Endothelial cell (in vitro differentiated cells): Measurements from ENCODE around the gene TPSAB1. TPM values are rescaled to one million over a fixed set of nuclear protein-coding genes. Genes with fewer than 3 reads are reported as not detected.
"Not testable (repeated sequence)": the region's sequence is repeated elsewhere in the genome, so short reads cannot be mapped to it uniquely, and the experiment has no call there.

Experiments
- DNase-seq: peaks from one replicate; pipeline ENCODE4 v3.0.0; 2021; ENCODE audit warnings: low spot score
- H3K27ac Mint-ChIP-seq: one replicate; pipeline ENCODE4 v1.8.0; 2021; ENCODE audit warnings: mixed read lengths, inconsistent platforms; ENCODE audit not compliant: unreplicated experiment
- H3K27me3 Mint-ChIP-seq: one replicate; pipeline ENCODE4 v1.8.0; 2021; ENCODE audit warnings: mild to moderate bottlenecking, moderate library complexity, mixed read lengths, inconsistent platforms; ENCODE audit not compliant: unreplicated experiment
- H3K36me3 Mint-ChIP-seq: one replicate; pipeline ENCODE4 v1.8.0; 2021; ENCODE audit warnings: mild to moderate bottlenecking, low read depth, mixed read lengths, inconsistent platforms; ENCODE audit not compliant: unreplicated experiment
- H3K4me1 Mint-ChIP-seq: one replicate; pipeline ENCODE4 v1.8.0; 2021; ENCODE audit warnings: mild to moderate bottlenecking, mixed read lengths, inconsistent platforms; ENCODE audit not compliant: unreplicated experiment
- H3K4me3 Mint-ChIP-seq: one replicate; pipeline ENCODE4 v1.8.0; 2021; ENCODE audit warnings: mild to moderate bottlenecking, mixed read lengths, inconsistent platforms; ENCODE audit not compliant: unreplicated experiment
- H3K9me3 Mint-ChIP-seq: one replicate; pipeline ENCODE4 v1.8.0; 2021; ENCODE audit warnings: mixed read lengths, inconsistent platforms; ENCODE audit not compliant: unreplicated experiment
- long read RNA-seq: library from polyadenylated mRNA; unstranded; transcript quantifications from one replicate; pipeline ENCODE4 v2.0.0, GENCODE V29; 2020; ENCODE audit not compliant: unreplicated experiment
- total RNA-seq: library from RNA; stranded (reverse); fragmentation: NEBNext Ultra II Directional; extraction: Animal tissue kit (Norgen Biotek cat#: 25700); gene quantifications from one replicate; pipeline ENCODE4 v1.2.1, GENCODE V29; 2021; ENCODE audit not compliant: unreplicated experiment
- TF ChIP-seq, protein P1 (sequence below): fragments of 200-600 bp; sonication (generic); IDR thresholded peaks from one replicate; pipeline ENCODE4 v1.5.0; 2021; ENCODE audit warnings: antibody characterized with exemption; ENCODE audit not compliant: unreplicated experiment

TPSAB1 gene
- total RNA-seq, result not detected
- long read RNA-seq, result 0 reads

DNA sequence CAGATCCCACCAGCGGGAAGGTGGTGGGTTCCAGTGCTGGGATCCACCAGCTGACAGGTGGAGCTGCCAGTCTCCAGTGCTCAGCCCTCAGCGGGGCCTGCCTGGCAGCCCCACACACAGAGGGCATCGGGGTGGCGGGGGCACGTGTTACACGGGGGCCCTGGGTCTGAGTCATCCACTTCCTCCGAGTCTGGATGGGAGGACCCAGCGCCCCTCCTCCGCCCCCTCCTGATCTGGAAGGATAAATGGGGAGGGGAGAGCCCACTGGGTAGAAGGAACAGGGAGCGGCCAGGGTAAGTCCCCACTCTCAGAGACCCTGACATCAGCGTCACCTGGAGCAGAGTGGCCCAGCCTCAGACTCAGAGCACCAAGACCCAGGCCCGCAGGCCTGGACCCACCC lies at the start of gene TPSAB1:
Gene TPSAB1, plus strand, starts transcription at position 270 of the 400 bp plus-strand sequence. CDS start 234 bp downstream, outside the sequence.
- DNase-seq, H3K27me3 Mint-ChIP-seq, H3K36me3 Mint-ChIP-seq, H3K9me3 Mint-ChIP-seq, H3K4me1 Mint-ChIP-seq, H3K27ac Mint-ChIP-seq, H3K4me3 Mint-ChIP-seq: not testable (repeated sequence)

DNA sequence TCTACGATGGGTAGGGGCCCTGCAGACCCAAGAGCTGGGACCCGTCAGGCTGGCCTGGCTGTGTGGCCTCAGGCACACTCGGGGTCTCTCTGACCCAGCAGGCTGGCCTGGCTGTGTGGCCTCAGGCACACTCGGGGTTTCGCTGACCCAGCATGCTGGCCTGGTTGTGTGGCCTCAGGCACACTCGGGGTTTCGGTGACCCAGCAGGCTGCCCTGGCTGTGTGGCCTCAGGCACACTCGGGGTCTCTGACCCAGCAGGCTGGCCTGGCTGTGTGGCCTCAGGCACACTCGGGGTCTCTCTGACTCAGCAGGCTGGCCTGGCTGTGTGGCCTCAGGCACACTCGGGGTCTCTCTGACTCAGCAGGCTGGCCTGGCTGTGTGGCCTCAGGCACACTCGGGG lies 49.7 kb upstream of the TPSAB1 start:
- H3K4me1 Mint-ChIP-seq, H3K27ac Mint-ChIP-seq, H3K9me3 Mint-ChIP-seq, H3K36me3 Mint-ChIP-seq, H3K4me3 Mint-ChIP-seq, H3K27me3 Mint-ChIP-seq, DNase-seq: not testable (repeated sequence)

GRCh38 chr16:1192384-1193073 lies 48.0 kb upstream of the TPSAB1 start:
- H3K36me3 Mint-ChIP-seq, result no peaks in the 10 kb centered on the region
- no peaks in the 10 kb centered on the region for H3K4me1 Mint-ChIP-seq
- H3K4me3 Mint-ChIP-seq, result no peak overlapping the region
- H3K27ac Mint-ChIP-seq, result no peak overlapping the region
- DNase-seq, result no peak
- TF ChIP-seq, protein P1, sequence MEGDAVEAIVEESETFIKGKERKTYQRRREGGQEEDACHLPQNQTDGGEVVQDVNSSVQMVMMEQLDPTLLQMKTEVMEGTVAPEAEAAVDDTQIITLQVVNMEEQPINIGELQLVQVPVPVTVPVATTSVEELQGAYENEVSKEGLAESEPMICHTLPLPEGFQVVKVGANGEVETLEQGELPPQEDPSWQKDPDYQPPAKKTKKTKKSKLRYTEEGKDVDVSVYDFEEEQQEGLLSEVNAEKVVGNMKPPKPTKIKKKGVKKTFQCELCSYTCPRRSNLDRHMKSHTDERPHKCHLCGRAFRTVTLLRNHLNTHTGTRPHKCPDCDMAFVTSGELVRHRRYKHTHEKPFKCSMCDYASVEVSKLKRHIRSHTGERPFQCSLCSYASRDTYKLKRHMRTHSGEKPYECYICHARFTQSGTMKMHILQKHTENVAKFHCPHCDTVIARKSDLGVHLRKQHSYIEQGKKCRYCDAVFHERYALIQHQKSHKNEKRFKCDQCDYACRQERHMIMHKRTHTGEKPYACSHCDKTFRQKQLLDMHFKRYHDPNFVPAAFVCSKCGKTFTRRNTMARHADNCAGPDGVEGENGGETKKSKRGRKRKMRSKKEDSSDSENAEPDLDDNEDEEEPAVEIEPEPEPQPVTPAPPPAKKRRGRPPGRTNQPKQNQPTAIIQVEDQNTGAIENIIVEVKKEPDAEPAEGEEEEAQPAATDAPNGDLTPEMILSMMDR, result no peak
- H3K9me3 Mint-ChIP-seq, result no peaks in the 10 kb centered on the region
- peaks cover 6% of the 10 kb centered on the region for H3K27me3 Mint-ChIP-seq

- H3K4me3 Mint-ChIP-seq, result no peak overlapping the region
- no peak overlapping the region for H3K27ac Mint-ChIP-seq
- H3K36me3 Mint-ChIP-seq, result no peaks in the 10 kb centered on the region
- peaks cover 3% of the 10 kb centered on the region for H3K27me3 Mint-ChIP-seq
- TF ChIP-seq, protein P1, result no peak
- H3K4me1 Mint-ChIP-seq, result no peaks in the 10 kb centered on the region
- DNase-seq, result no peak
- no peaks in the 10 kb centered on the region for H3K9me3 Mint-ChIP-seq
Observed at GRCh38 chr16:1193143-1193824, 47.2 kb upstream of the TPSAB1 start.

DNA sequence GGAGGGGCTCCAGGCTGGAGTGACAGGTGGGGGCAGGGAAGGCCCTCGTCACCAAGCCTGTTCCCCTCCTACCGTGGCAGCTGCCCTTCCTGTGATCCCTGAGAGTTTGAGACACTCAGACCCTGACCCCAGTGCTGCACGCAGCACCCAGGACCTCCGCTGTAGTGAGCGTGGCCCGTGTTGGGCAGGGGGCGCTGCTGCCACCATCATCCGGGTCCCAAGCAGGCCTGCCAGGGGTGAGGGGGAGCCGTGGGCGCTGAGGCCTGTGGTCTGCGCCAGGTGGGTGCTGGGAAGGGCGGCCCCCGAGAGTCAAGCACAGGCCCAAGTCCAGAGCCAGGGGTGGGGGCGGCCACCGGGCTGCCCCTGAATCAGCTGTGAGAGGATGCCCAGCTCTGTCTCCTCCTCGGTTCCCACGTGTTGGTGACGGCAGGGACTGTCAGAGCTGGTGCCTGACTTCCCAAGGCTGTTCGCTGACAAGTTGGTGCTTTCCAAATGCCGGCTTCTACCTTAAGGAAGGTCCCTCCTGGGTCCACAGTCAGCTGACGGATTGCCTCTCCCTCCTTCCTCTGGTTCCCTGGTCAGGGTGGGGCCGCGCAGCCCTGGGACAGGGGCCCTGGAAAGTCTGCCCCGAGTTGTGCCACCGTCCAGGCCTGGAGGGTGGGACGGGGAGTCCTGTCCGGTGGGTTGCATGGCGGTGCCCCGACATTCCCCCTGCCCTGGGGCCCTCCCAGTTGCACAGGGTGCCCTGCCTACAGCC lies 46.5 kb upstream of the TPSAB1 start:
- TF ChIP-seq, protein P1, result no peak
- no peaks in the 10 kb centered on the region for H3K36me3 Mint-ChIP-seq
- H3K4me1 Mint-ChIP-seq, result no peaks in the 10 kb centered on the region
- no peaks in the 10 kb centered on the region for H3K9me3 Mint-ChIP-seq
- DNase-seq, result no peak
- H3K27ac Mint-ChIP-seq, result no peak overlapping the region
- no peak overlapping the region for H3K4me3 Mint-ChIP-seq
- H3K27me3 Mint-ChIP-seq, result peaks cover 3% of the 10 kb centered on the region
